Liver (tissue), 9 donors: Measurements from ENCODE around the gene GABBR2. TPM values are rescaled to one million over a fixed set of nuclear protein-coding genes. Genes with fewer than 3 reads are reported as not detected.

ENCODE experiments used
- DNase-seq: peaks from one replicate; pipeline ENCODE4 v3.0.0-alpha.2; 2017; ENCODE audit warnings: low spot score
- H3K27ac ChIP-seq, 2 donors: one replicate each; pipeline ENCODE4 v1.7.0; 2013; ENCODE audit warnings: inconsistent platforms in 2 of 2, low read length in 2 of 2, control low read depth in 1 of 2, low read depth in 1 of 2, mild to moderate bottlenecking in 1 of 2
- H3K27me3 ChIP-seq, 4 donors: one replicate each; pipeline versions ENCODE4 v1.6.1 to v1.7.0; 2013; ENCODE audit warnings: low read length in 3 of 4, inconsistent platforms in 1 of 4, mild to moderate bottlenecking in 1 of 4, moderate library complexity in 1 of 4; ENCODE audit not compliant: control insufficient read depth in 4 of 4, insufficient read depth in 4 of 4
- H3K36me3 ChIP-seq, 4 donors: one replicate each; pipeline versions ENCODE4 v1.6.1 to v1.7.0; 2013; ENCODE audit warnings: low read length in 3 of 4, mild to moderate bottlenecking in 3 of 4, low read depth in 1 of 4, moderate library complexity in 1 of 4; ENCODE audit not compliant: control insufficient read depth in 4 of 4, insufficient read depth in 3 of 4
- H3K4me1 ChIP-seq, 4 donors: one replicate each; pipeline versions ENCODE4 v1.6.1 to v1.7.0; 2013; ENCODE audit warnings: low read length in 3 of 4, mild to moderate bottlenecking in 3 of 4, moderate library complexity in 1 of 4; ENCODE audit not compliant: control insufficient read depth in 4 of 4, insufficient read depth in 4 of 4
- H3K4me3 ChIP-seq, 3 donors: one replicate each; pipeline versions ENCODE4 v1.6.1 to v1.7.0; 2013; ENCODE audit warnings: low read length in 3 of 3, control low read depth in 1 of 3, low read depth in 1 of 3, mild to moderate bottlenecking in 1 of 3
- H3K9ac ChIP-seq, 2 donors: one replicate each; pipeline ENCODE4 v1.7.0; 2013; ENCODE audit warnings: low read length in 2 of 2, mild to moderate bottlenecking in 2 of 2, moderate library complexity in 2 of 2, control low read depth in 1 of 2, low read depth in 1 of 2
- H3K9me3 ChIP-seq, 4 donors: one replicate each; pipeline versions ENCODE4 v1.6.1 to v1.7.0; 2013; ENCODE audit warnings: low read length in 3 of 4; ENCODE audit not compliant: control insufficient read depth in 4 of 4
- ATF3 ChIP-seq: IDR thresholded peaks from 2 replicates; pipeline ENCODE4 v1.6.1; 2016; ENCODE audit warnings: antibody characterized with exemption
- CTCF ChIP-seq: fragments of 150-350 bp; IDR thresholded peaks from 2 replicates; pipeline ENCODE4 v1.5.1; 2017; ENCODE audit warnings: improper control_type of control experiment, low read depth, low read length; ENCODE audit not compliant: missing input control
- EGR1 ChIP-seq, 2 donors: IDR thresholded peaks; 2 replicates each; pipeline ENCODE4 v1.6.1; 2016 to 2018; ENCODE audit warnings: antibody characterized with exemption in 2 of 2, low read depth in 2 of 2
- FOXA1 ChIP-seq: IDR thresholded peaks from 2 replicates; pipeline ENCODE4 v1.6.1; 2016; ENCODE audit warnings: antibody characterized with exemption
- FOXA2 ChIP-seq: IDR thresholded peaks from 2 replicates; pipeline ENCODE4 v1.6.1; 2016; ENCODE audit warnings: antibody characterized with exemption
- GABPA ChIP-seq, 2 donors: IDR thresholded peaks in 1 of 2; conservative IDR thresholded peaks in 1 of 2; 2 replicates each; pipeline ENCODE4 v1.6.1; 2016; ENCODE audit warnings: antibody characterized with exemption in 2 of 2, mild to moderate bottlenecking in 1 of 2, moderate library complexity in 1 of 2
- HNF4A ChIP-seq, 2 donors: conservative IDR thresholded peaks; 2 replicates each; pipeline ENCODE4 v1.6.1; 2016; ENCODE audit warnings: antibody characterized with exemption in 2 of 2, mild to moderate bottlenecking in 2 of 2
- HNF4G ChIP-seq: IDR thresholded peaks from 2 replicates; pipeline ENCODE4 v1.6.1; 2016; ENCODE audit warnings: antibody characterized with exemption
- NR2F2 ChIP-seq: IDR thresholded peaks from 2 replicates; pipeline ENCODE4 v1.6.1; 2016; ENCODE audit warnings: antibody characterized with exemption
- RAD21 ChIP-seq, 2 donors: IDR thresholded peaks; 2 replicates each; pipeline ENCODE4 v1.6.1; 2016; ENCODE audit warnings: antibody characterized with exemption in 2 of 2, mild to moderate bottlenecking in 2 of 2
- REST ChIP-seq: IDR thresholded peaks from 2 replicates; pipeline ENCODE4 v1.6.1; 2016; ENCODE audit warnings: antibody characterized with exemption, mild to moderate bottlenecking
- SP1 ChIP-seq: IDR thresholded peaks from 2 replicates; pipeline ENCODE4 v1.6.1; 2018; ENCODE audit warnings: antibody characterized with exemption, mild to moderate bottlenecking
- TAF1 ChIP-seq: conservative IDR thresholded peaks from 2 replicates; pipeline ENCODE4 v1.6.1; 2016; ENCODE audit warnings: antibody characterized with exemption, mild to moderate bottlenecking
- YY1 ChIP-seq: IDR thresholded peaks from 2 replicates; pipeline ENCODE4 v1.6.1; 2016; ENCODE audit warnings: antibody characterized with exemption, mild to moderate bottlenecking
- ZBTB33 ChIP-seq: IDR thresholded peaks from 2 replicates; pipeline ENCODE4 v1.6.1; 2016; ENCODE audit warnings: antibody characterized with exemption
- WGBS: extraction: QIAGEN DNeasy Blood & Tissue Kit; methylation state at CpG from one replicate; pipeline ENCODE4 v1.1.7; 2013; 5-methylcytosine and 5-hydroxymethylcytosine counted together
- polyA plus RNA-seq, 2 donors: library from polyadenylated mRNA; stranded (reverse) in 1 of 2; unstranded in 1 of 2; fragments of 200-250 nt in 1 of 2; fragments of >200 nt in 1 of 2; fragmentation: Nextera tagmentation in 1 of 2; extraction: Ambion mirVana in 1 of 2; gene quantifications; one replicate each; pipeline versions ENCODE4 v1.2.1 to v1.2.3, GENCODE V29; 2013 to 2015
- total RNA-seq, 2 donors: library from RNA; depleted of rRNA; stranded (reverse); fragments of >200 nt; gene quantifications; one replicate each; pipeline ENCODE4 v1.2.3, GENCODE V29; 2014
- donor health status: healthy.
- donor health status: healthy.
- donor health status: healthy.
- donor health status: healthy.
- donor health status: healthy.

GABBR2 gene
- total and polyA plus RNA-seq, 4 donors: 0.03 to 0.23 (median 0.08) TPM; not detected in 1

- TF ChIP-seq HNF4G: no peak
- TF ChIP-seq REST: no peak
- no peak for TF ChIP-seq EGR1 (IDR thresholded peaks at IDR 0.05; ENCODE audit: low read depth in 2 of 2)
- Histone ChIP-seq H3K9ac (no peak overlapping the region), H3K4me3 (no peak overlapping the region), H3K36me3 (no peaks in the 10 kb centered on the region), H3K9me3 (no peaks in the 10 kb centered on the region), H3K4me1 (no peaks in the 10 kb centered on the region), H3K27ac (no peak overlapping the region), H3K27me3 (no peaks in the 10 kb centered on the region)
- WGBS: 88% methylated on average over 16 of the region's 16 CpGs
- DNase-seq: no peak
Observed at GRCh38 chr9:98541684-98542230, 167.0 kb downstream of the GABBR2 start.

GRCh38 chr9:98540476-98540875, 168.3 kb downstream of the GABBR2 start:
- no peaks in the 10 kb centered on the region for H3K36me3 ChIP-seq
- H3K4me3 ChIP-seq: no peak overlapping the region
- H3K27ac ChIP-seq: no peak overlapping the region
- DNase-seq: no peak
- no peaks in the 10 kb centered on the region for H3K9me3 ChIP-seq
- no peaks in the 10 kb centered on the region for H3K4me1 ChIP-seq
- no peaks in the 10 kb centered on the region for H3K27me3 ChIP-seq
- H3K9ac ChIP-seq: no peak overlapping the region
- 94% methylated on average over 4 of the region's 4 CpGs for WGBS
- TF ChIP-seq YY1: no peak

GRCh38 chr9:98539954-98540353, 168.8 kb downstream of the GABBR2 start:
- no peak overlapping the region for H3K27ac ChIP-seq
- no peaks in the 10 kb centered on the region for H3K27me3 ChIP-seq
- H3K9ac ChIP-seq: no peak overlapping the region
- no peak for DNase-seq
- H3K9me3 ChIP-seq: no peaks in the 10 kb centered on the region
- H3K36me3 ChIP-seq: no peaks in the 10 kb centered on the region
- TF ChIP-seq CTCF: no peak
- TF ChIP-seq ATF3: no peak
- TF ChIP-seq HNF4A (conservative IDR thresholded peaks at IDR 0.05): no peak
- TF ChIP-seq RAD21 (IDR thresholded peaks at IDR 0.05): no peak
- no peak for TF ChIP-seq YY1
- TF ChIP-seq FOXA1: no peak
- no peak for TF ChIP-seq NR2F2
- TF ChIP-seq TAF1: no peak
- no peak for TF ChIP-seq HNF4G
- TF ChIP-seq SP1: no peak
- TF ChIP-seq EGR1 (IDR thresholded peaks at IDR 0.05; ENCODE audit: low read depth in 2 of 2): no peak
- TF ChIP-seq GABPA (IDR thresholded peaks at IDR 0.05 in 1 of 2, conservative IDR thresholded peaks at IDR 0.05 in 1 of 2): no peak
- TF ChIP-seq FOXA2: no peak
- no peak for TF ChIP-seq ZBTB33
- no peak overlapping the region for H3K4me3 ChIP-seq
- WGBS: 90% methylated on average over 7 of the region's 7 CpGs
- no peaks in the 10 kb centered on the region for H3K4me1 ChIP-seq
